ENCODE data around the gene FAM120B.
A peak's percentile ranks its signal among the peaks of the same experiment; 100 is the strongest.

FAM120B gene

DNA sequence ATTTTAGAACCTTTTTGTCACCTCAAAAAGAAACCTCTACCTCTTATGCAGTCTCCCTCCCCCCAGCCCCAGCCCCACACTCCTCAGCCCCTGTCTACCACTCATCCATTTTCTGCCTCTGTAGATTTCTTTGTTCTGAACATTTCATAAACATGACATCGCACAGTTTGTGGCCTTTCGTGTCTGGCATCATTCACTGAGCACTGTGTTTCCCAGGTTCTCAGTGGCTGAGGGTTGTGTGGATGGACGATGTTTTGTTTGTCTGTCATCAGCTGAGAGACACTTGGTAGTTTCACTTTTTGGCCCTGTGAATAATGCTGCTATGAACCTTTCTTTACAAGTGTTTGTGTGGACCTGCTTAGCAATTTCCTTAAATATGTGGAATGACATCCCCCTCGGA lies 64.5 kb downstream of the FAM120B start:
- TF ChIP-seq, protein P1, sequence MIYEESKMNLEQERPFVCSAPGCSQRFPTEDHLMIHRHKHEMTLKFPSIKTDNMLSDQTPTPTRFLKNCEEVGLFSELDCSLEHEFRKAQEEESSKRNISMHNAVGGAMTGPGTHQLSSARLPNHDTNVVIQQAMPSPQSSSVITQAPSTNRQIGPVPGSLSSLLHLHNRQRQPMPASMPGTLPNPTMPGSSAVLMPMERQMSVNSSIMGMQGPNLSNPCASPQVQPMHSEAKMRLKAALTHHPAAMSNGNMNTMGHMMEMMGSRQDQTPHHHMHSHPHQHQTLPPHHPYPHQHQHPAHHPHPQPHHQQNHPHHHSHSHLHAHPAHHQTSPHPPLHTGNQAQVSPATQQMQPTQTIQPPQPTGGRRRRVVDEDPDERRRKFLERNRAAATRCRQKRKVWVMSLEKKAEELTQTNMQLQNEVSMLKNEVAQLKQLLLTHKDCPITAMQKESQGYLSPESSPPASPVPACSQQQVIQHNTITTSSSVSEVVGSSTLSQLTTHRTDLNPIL (CRISPR knock-in tag; IDR thresholded peaks at IDR 0.05; ENCODE audit: low read depth), result no peak
- TF ChIP-seq PPARA (CRISPR knock-in tag; IDR thresholded peaks at IDR 0.05; ENCODE audit: borderline replicate concordance) (no peak), RARB (CRISPR knock-in tag; IDR thresholded peaks at IDR 0.05) (no peak), ISL1 (CRISPR knock-in tag; IDR thresholded peaks at IDR 0.05) (no peak), SNAI2 (CRISPR knock-in tag; IDR thresholded peaks at IDR 0.05) (no peak), BACH2 (CRISPR knock-in tag; IDR thresholded peaks at IDR 0.05; ENCODE audit: borderline replicate concordance) (no peak)
- no peak for ATAC-seq

DNA sequence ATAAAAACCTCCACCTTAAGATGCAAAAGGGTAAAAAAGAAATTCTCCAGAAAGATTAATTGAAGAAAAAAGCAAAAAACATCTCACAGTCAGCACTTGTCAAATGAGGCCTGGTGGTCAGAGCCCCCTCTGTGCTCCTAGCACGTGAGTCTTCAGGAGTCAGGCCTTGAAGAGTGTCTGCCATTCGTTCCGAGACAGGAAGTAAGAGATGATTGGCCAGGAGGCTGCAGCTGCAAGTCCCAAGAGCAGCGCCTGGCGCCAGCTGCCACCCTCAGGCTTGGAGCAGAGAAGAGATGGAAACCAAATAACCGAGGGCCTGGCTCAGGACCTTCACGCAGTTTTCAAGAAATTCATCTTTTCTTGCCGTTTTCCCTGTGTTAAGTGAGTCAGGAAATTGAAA lies 65.0 kb downstream of the FAM120B start:
- TF ChIP-seq, protein P2, sequence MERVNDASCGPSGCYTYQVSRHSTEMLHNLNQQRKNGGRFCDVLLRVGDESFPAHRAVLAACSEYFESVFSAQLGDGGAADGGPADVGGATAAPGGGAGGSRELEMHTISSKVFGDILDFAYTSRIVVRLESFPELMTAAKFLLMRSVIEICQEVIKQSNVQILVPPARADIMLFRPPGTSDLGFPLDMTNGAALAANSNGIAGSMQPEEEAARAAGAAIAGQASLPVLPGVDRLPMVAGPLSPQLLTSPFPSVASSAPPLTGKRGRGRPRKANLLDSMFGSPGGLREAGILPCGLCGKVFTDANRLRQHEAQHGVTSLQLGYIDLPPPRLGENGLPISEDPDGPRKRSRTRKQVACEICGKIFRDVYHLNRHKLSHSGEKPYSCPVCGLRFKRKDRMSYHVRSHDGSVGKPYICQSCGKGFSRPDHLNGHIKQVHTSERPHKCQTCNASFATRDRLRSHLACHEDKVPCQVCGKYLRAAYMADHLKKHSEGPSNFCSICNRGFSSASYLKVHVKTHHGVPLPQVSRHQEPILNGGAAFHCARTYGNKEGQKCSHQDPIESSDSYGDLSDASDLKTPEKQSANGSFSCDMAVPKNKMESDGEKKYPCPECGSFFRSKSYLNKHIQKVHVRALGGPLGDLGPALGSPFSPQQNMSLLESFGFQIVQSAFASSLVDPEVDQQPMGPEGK (CRISPR knock-in tag; IDR thresholded peaks at IDR 0.05; ENCODE audit: borderline replicate concordance), result no peak
- TF ChIP-seq ZFP3 (CRISPR knock-in tag; IDR thresholded peaks at IDR 0.05) (no peak), GLIS3 (CRISPR knock-in tag; IDR thresholded peaks at IDR 0.05) (no peak), BACH2 (CRISPR knock-in tag; IDR thresholded peaks at IDR 0.05; ENCODE audit: borderline replicate concordance) (no peak), ZNF565 (CRISPR knock-in tag; conservative IDR thresholded peaks at IDR 0.05; ENCODE audit: low read depth) (no peak), TCF4 (CRISPR knock-in tag; IDR thresholded peaks at IDR 0.05; ENCODE audit: borderline replicate concordance) (no peak), RARB (CRISPR knock-in tag; IDR thresholded peaks at IDR 0.05) (no peak), ARNTL (CRISPR knock-in tag; IDR thresholded peaks at IDR 0.05; ENCODE audit: borderline replicate concordance, low read depth) (no peak), ISL1 (CRISPR knock-in tag; IDR thresholded peaks at IDR 0.05) (no peak), ZNF8 (CRISPR knock-in tag; IDR thresholded peaks at IDR 0.05) (no peak)
- TF ChIP-seq, protein P1 (CRISPR knock-in tag; IDR thresholded peaks at IDR 0.05; ENCODE audit: low read depth), result no peak
- TF ChIP-seq, protein P3, sequence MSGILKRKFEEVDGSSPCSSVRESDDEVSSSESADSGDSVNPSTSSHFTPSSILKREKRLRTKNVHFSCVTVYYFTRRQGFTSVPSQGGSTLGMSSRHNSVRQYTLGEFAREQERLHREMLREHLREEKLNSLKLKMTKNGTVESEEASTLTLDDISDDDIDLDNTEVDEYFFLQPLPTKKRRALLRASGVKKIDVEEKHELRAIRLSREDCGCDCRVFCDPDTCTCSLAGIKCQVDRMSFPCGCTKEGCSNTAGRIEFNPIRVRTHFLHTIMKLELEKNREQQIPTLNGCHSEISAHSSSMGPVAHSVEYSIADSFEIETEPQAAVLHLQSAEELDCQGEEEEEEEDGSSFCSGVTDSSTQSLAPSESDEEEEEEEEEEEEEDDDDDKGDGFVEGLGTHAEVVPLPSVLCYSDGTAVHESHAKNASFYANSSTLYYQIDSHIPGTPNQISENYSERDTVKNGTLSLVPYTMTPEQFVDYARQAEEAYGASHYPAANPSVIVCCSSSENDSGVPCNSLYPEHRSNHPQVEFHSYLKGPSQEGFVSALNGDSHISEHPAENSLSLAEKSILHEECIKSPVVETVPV (CRISPR knock-in tag; IDR thresholded peaks at IDR 0.05), result no peak
- TF ChIP-seq, protein P4, sequence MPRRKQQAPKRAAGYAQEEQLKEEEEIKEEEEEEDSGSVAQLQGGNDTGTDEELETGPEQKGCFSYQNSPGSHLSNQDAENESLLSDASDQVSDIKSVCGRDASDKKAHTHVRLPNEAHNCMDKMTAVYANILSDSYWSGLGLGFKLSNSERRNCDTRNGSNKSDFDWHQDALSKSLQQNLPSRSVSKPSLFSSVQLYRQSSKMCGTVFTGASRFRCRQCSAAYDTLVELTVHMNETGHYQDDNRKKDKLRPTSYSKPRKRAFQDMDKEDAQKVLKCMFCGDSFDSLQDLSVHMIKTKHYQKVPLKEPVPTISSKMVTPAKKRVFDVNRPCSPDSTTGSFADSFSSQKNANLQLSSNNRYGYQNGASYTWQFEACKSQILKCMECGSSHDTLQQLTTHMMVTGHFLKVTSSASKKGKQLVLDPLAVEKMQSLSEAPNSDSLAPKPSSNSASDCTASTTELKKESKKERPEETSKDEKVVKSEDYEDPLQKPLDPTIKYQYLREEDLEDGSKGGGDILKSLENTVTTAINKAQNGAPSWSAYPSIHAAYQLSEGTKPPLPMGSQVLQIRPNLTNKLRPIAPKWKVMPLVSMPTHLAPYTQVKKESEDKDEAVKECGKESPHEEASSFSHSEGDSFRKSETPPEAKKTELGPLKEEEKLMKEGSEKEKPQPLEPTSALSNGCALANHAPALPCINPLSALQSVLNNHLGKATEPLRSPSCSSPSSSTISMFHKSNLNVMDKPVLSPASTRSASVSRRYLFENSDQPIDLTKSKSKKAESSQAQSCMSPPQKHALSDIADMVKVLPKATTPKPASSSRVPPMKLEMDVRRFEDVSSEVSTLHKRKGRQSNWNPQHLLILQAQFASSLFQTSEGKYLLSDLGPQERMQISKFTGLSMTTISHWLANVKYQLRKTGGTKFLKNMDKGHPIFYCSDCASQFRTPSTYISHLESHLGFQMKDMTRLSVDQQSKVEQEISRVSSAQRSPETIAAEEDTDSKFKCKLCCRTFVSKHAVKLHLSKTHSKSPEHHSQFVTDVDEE (CRISPR knock-in tag; IDR thresholded peaks at IDR 0.05), result no peak
- ATAC-seq, result peak; percentile 20; the same call in 1 of the 3 replicates

DNA sequence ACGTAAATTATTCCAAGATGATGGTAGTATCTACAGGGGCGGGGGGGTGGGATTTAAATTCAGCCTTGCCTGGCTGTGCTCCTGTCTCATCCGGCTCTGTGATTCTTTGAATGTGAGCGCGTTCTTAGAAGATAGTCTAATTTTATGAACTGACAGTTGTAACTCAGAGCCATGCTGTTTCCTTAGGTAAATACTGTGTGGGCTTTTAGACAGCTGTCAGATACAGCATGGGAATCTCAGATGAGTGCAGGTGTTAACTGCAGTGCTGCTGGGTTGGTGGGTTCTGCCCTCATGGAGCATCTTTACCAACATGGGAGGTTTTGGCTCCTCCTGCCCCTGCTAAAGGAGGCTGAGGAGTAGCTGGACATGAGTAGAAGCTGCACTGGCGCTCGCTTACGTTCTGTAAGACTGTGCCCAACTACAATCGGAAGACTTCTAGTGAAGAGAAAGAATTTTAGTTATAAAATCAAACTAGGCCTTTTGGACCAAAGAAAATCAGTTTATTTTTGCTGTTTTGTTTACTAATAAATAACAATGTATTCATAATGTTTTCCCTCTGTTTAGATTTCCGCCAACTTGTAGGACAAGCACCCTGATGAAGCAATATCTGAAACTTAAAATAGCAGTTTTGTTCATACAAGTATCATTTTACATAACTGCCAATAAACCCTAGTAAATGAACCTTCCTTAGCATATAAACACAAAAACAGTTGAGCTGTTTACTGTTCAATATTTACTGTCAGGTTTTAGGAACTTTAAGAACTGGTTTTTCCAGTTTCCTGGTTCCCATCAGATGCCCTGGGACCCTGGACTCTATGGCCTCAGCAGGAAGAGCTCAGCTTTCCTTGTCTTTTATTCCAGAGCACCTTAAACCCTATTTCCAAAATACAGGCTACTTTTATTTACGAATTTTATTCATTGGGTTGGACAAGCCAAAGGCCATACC lies 66.1 kb downstream of the FAM120B start:
- no peak for ATAC-seq
- TF ChIP-seq TCF4 (CRISPR knock-in tag; IDR thresholded peaks at IDR 0.05; ENCODE audit: borderline replicate concordance) (no peak), ISL1 (CRISPR knock-in tag; IDR thresholded peaks at IDR 0.05) (no peak), ZNF565 (CRISPR knock-in tag; conservative IDR thresholded peaks at IDR 0.05; ENCODE audit: low read depth) (no peak), ZNF8 (CRISPR knock-in tag; IDR thresholded peaks at IDR 0.05) (no peak), ZNF70 (CRISPR knock-in tag; IDR thresholded peaks at IDR 0.05) (no peak), TOX (CRISPR knock-in tag; IDR thresholded peaks at IDR 0.05; ENCODE audit: borderline replicate concordance) (no peak), ESRRG (CRISPR knock-in tag; IDR thresholded peaks at IDR 0.05) (no peak), BACH2 (CRISPR knock-in tag; IDR thresholded peaks at IDR 0.05; ENCODE audit: borderline replicate concordance) (no peak), RARB (CRISPR knock-in tag; IDR thresholded peaks at IDR 0.05) (no peak), ZFP3 (CRISPR knock-in tag; IDR thresholded peaks at IDR 0.05) (no peak), ZFP30 (CRISPR knock-in tag; IDR thresholded peaks at IDR 0.05) (no peak), PPARA (CRISPR knock-in tag; IDR thresholded peaks at IDR 0.05; ENCODE audit: borderline replicate concordance) (no peak)
- TF ChIP-seq, protein P2 (CRISPR knock-in tag; IDR thresholded peaks at IDR 0.05; ENCODE audit: borderline replicate concordance), result no peak
